Liver (tissue), 3 donors: ENCODE measurements around the gene ATP6V0A4.

Experiments
- CTCF ChIP-seq: fragments of 150-350 bp; IDR thresholded peaks from 2 replicates; pipeline ENCODE4 v1.5.1; 2017; ENCODE audit warnings: improper control_type of control experiment, low read depth, low read length; ENCODE audit not compliant: missing input control
- JUND ChIP-seq, 2 donors: IDR thresholded peaks; 2 replicates each; pipeline ENCODE4 v1.6.1; 2016; ENCODE audit warnings: antibody characterized with exemption in 2 of 2
- RAD21 ChIP-seq, 2 donors: IDR thresholded peaks; 2 replicates each; pipeline ENCODE4 v1.6.1; 2016; ENCODE audit warnings: antibody characterized with exemption in 2 of 2, mild to moderate bottlenecking in 2 of 2
- REST ChIP-seq: IDR thresholded peaks from 2 replicates; pipeline ENCODE4 v1.6.1; 2016; ENCODE audit warnings: antibody characterized with exemption, mild to moderate bottlenecking
- RXRA ChIP-seq, 2 donors: IDR thresholded peaks; 2 replicates each; pipeline ENCODE4 v1.6.1; 2017 to 2018; ENCODE audit warnings: antibody characterized with exemption in 2 of 2, mild to moderate bottlenecking in 1 of 2
- TAF1 ChIP-seq: conservative IDR thresholded peaks from 2 replicates; pipeline ENCODE4 v1.6.1; 2016; ENCODE audit warnings: antibody characterized with exemption, mild to moderate bottlenecking
- donor health status: healthy.
- donor health status: healthy.

DNA sequence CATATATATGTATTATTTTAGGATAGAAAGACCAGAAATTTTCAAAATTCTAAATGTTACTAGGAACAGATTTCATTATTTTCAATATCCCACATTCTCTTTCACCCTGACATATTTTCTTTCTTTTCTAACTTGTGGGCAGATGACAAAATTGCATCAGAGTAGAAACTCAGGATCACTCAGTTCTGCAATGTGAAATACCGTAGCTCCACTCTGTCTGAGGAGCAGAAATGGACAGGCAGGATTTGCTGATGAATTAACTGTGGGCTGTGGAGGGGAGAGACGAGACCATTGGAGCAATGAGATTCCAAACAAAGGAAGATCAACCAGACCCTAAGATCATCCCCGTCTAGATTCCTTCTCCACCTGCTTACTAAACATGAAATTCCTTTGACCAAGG, 59.9 kb downstream of the ATP6V0A4 start:
- TF ChIP-seq TAF1 = no peak
- TF ChIP-seq CTCF = no peak
- no peak for TF ChIP-seq RAD21 (IDR thresholded peaks at IDR 0.05)
- no peak for TF ChIP-seq JUND (IDR thresholded peaks at IDR 0.05)
- no peak for TF ChIP-seq REST
- TF ChIP-seq RXRA (IDR thresholded peaks at IDR 0.05) = no peak
